ENCODE data around the gene GALNTL6.

The GALNTL6 gene

DNA sequence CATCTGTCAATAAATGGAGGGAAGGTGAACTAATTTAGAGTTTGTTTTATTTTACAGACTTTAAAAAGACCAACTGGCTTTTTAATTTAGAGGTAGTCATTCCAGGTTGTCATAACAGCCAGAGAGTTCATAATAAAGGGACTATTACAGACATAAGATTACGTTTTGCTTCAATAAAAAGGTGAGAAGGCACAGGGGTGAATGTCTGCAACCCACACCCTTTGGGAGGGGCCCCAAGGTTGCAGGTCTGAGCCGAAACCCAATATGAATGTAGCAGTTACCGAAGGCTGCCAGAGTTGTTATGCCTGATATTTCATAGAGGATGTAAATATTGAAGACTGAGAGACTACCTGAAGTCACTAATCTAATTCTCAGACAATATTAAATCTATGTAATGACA is 1025.7 kb downstream of the GALNTL6 start:
- Histone ChIP-seq H3K4me3 (ENCODE audit: low read length in 2 of 2) (no peak overlapping the region), H3K27me3 (ENCODE audit: control insufficient read depth in 1 of 2, insufficient read depth in 2 of 2, low read length in 2 of 2) (no peaks in the 10 kb centered on the region), H3K4me1 (ENCODE audit: control insufficient read depth, insufficient read depth, low read length) (no peaks in the 10 kb centered on the region), H3K9ac (ENCODE audit: low read length in 2 of 2) (no peak overlapping the region), H3K36me3 (ENCODE audit: control insufficient read depth in 2 of 2, insufficient read depth in 2 of 2, low read length in 2 of 2) (no peaks in the 10 kb centered on the region), H3K27ac (ENCODE audit: low read length) (no peak overlapping the region), H3K9me3 (ENCODE audit: control insufficient read depth in 2 of 2, low read length in 2 of 2) (no peaks in the 10 kb centered on the region)

DNA sequence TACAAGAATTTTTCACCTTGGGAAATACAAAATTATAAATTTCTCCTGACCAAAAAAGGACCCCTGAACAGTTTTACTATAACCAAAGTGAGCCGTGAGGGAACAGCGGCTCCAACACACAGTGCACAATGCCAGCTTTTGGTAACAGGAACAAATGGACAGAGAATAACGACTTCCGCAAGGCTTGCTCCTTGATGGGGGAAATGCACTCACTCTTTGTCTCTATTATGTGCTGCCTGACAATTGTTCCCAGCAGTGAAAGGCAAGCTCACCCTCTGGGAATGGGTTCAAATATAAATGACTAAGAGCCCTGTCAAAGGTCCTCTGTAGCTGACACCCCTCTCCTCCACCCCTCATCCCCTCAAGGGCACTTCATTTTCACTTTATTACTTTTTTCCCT is 1029.6 kb downstream of the GALNTL6 start:
- Histone ChIP-seq H3K27ac (ENCODE audit: low read length) (no peak overlapping the region), H3K4me1 (ENCODE audit: control insufficient read depth, insufficient read depth, low read length) (no peaks in the 10 kb centered on the region), H3K9me3 (ENCODE audit: control insufficient read depth in 2 of 2, low read length in 2 of 2) (no peaks in the 10 kb centered on the region), H3K27me3 (ENCODE audit: control insufficient read depth in 1 of 2, insufficient read depth in 2 of 2, low read length in 2 of 2) (no peaks in the 10 kb centered on the region), H3K4me3 (ENCODE audit: low read length in 2 of 2) (no peak overlapping the region), H3K9ac (ENCODE audit: low read length in 2 of 2) (no peak overlapping the region), H3K36me3 (ENCODE audit: control insufficient read depth in 2 of 2, insufficient read depth in 2 of 2, low read length in 2 of 2) (no peaks in the 10 kb centered on the region)

DNA sequence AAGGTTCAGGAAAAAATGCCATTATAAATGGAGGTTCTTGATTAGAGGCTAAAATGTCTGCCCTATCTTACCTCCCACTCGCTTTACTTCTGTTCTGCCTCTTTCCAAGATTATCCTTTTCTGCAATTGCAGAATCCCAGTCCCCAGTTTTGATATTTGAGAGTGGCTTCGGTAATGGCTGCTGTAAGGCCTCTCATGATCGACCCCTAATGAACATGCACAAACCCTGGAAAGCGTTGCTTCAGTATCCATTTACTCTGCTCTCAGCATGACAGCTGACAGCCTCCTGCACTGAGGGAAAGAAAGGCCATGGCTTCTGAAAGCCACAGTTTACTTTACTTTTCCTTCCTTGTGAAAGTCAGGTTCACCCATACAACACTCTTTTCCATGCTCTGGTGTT is 1030.0 kb downstream of the GALNTL6 start:
- H3K9ac ChIP-seq (ENCODE audit: low read length in 2 of 2): no peak overlapping the region
- no peaks in the 10 kb centered on the region for H3K36me3 ChIP-seq (ENCODE audit: control insufficient read depth in 2 of 2, insufficient read depth in 2 of 2, low read length in 2 of 2)
- H3K27me3 ChIP-seq (ENCODE audit: control insufficient read depth in 1 of 2, insufficient read depth in 2 of 2, low read length in 2 of 2): no peaks in the 10 kb centered on the region
- no peak overlapping the region for H3K27ac ChIP-seq (ENCODE audit: low read length)
- no peaks in the 10 kb centered on the region for H3K9me3 ChIP-seq (ENCODE audit: control insufficient read depth in 2 of 2, low read length in 2 of 2)
- no peak overlapping the region for H3K4me3 ChIP-seq (ENCODE audit: low read length in 2 of 2)
- no peaks in the 10 kb centered on the region for H3K4me1 ChIP-seq (ENCODE audit: control insufficient read depth, insufficient read depth, low read length)

DNA sequence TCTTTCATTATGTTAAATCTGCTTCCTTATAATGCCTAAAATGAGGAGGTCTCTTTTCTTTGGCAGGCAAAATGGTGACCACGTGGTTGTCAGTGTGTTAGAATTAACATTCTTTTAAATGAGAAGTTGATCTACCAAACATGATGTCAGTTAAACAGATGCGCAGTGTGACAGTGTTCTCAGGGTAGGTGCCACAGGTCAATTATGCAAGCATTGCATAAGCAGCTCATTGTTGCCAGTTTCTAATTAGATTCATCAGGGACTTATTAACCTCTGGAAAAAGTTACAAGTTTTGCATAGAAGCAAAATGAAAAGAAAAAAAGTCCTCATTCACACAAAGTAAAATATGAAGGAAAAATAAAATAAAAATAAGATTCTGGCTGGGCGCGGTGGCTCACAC is 1031.4 kb downstream of the GALNTL6 start:
- H3K4me1 ChIP-seq (ENCODE audit: control insufficient read depth, insufficient read depth, low read length): no peaks in the 10 kb centered on the region
- H3K27me3 ChIP-seq (ENCODE audit: control insufficient read depth in 1 of 2, insufficient read depth in 2 of 2, low read length in 2 of 2): no peaks in the 10 kb centered on the region
- no peak overlapping the region for H3K27ac ChIP-seq (ENCODE audit: low read length)
- no peak overlapping the region for H3K9ac ChIP-seq (ENCODE audit: low read length in 2 of 2)
- no peaks in the 10 kb centered on the region for H3K9me3 ChIP-seq (ENCODE audit: control insufficient read depth in 2 of 2, low read length in 2 of 2)
- no peak overlapping the region for H3K4me3 ChIP-seq (ENCODE audit: low read length in 2 of 2)
- no peaks in the 10 kb centered on the region for H3K36me3 ChIP-seq (ENCODE audit: control insufficient read depth in 2 of 2, insufficient read depth in 2 of 2, low read length in 2 of 2)

DNA sequence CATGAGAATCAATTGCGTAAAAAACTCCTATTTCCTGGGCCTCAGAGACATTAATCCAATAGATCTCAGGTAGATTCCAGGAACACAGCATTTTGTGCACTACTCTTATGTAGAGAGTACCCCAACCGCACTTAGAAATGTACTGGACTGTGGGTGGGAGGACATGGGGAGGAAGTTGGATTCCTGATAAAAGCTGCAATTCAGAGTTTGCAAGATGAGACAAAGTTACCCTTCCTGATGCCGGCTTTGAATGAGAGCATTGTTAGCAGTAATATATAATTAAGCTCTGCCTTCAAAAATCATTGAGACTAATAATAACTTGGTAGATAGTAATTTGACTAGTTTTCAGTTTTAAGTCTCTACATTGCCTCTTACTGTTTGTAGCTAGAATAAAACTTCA is 1032.1 kb downstream of the GALNTL6 start:
- H3K27me3 ChIP-seq (ENCODE audit: control insufficient read depth in 1 of 2, insufficient read depth in 2 of 2, low read length in 2 of 2): no peaks in the 10 kb centered on the region
- H3K36me3 ChIP-seq (ENCODE audit: control insufficient read depth in 2 of 2, insufficient read depth in 2 of 2, low read length in 2 of 2): no peaks in the 10 kb centered on the region
- H3K9me3 ChIP-seq (ENCODE audit: control insufficient read depth in 2 of 2, low read length in 2 of 2): no peaks in the 10 kb centered on the region
- H3K4me1 ChIP-seq (ENCODE audit: control insufficient read depth, insufficient read depth, low read length): no peaks in the 10 kb centered on the region
- no peak overlapping the region for H3K4me3 ChIP-seq (ENCODE audit: low read length in 2 of 2)
- no peak overlapping the region for H3K27ac ChIP-seq (ENCODE audit: low read length)
- no peak overlapping the region for H3K9ac ChIP-seq (ENCODE audit: low read length in 2 of 2)

DNA sequence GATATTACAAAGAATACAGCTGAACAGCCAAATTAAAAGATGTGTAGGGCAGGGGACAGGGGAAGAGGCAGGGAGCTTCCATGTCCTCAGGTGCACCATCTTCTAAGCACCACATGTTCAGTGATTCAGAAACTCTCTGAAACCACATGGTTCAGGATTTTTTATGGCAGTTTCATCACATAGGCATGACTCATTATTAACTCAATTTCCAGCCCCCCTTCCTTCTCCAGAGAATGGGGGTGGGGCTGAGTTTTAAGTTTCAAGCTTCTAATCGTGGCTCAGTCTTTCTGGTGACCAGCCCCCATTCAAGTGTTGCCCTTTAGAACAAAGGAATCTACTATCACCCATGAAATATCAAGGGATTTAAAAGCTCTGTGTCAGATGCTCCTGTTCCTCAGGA is 1037.6 kb downstream of the GALNTL6 start:
- no peaks in the 10 kb centered on the region for H3K27me3 ChIP-seq (ENCODE audit: control insufficient read depth in 1 of 2, insufficient read depth in 2 of 2, low read length in 2 of 2)
- H3K9ac ChIP-seq (ENCODE audit: low read length in 2 of 2): no peak overlapping the region
- H3K4me3 ChIP-seq (ENCODE audit: low read length in 2 of 2): no peak overlapping the region
- no peaks in the 10 kb centered on the region for H3K4me1 ChIP-seq (ENCODE audit: control insufficient read depth, insufficient read depth, low read length)
- no peaks in the 10 kb centered on the region for H3K9me3 ChIP-seq (ENCODE audit: control insufficient read depth in 2 of 2, low read length in 2 of 2)
- no peaks in the 10 kb centered on the region for H3K36me3 ChIP-seq (ENCODE audit: control insufficient read depth in 2 of 2, insufficient read depth in 2 of 2, low read length in 2 of 2)
- no peak overlapping the region for H3K27ac ChIP-seq (ENCODE audit: low read length)

DNA sequence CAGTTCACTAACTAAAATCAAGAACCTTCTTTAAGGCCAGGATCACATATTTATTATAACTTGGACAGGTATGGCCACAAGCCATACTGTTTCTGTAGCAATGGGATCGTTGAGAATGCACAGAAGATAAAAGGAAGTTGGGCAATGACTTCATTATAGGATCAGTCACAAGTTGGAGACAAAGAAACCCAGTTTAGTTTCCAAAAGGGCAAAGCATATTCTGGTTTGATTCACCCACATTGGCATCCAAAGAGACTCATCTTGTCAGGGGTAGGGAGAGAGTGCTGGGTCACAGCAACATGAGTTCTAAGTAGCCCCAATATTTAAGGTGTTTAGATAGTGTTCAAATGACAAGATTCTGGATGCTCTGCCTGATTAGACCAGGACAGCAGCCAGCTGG is 1038.3 kb downstream of the GALNTL6 start:
- no peak overlapping the region for H3K4me3 ChIP-seq (ENCODE audit: low read length in 2 of 2)
- H3K27me3 ChIP-seq (ENCODE audit: control insufficient read depth in 1 of 2, insufficient read depth in 2 of 2, low read length in 2 of 2): no peaks in the 10 kb centered on the region
- no peak overlapping the region for H3K9ac ChIP-seq (ENCODE audit: low read length in 2 of 2)
- no peaks in the 10 kb centered on the region for H3K4me1 ChIP-seq (ENCODE audit: control insufficient read depth, insufficient read depth, low read length)
- no peak overlapping the region for H3K27ac ChIP-seq (ENCODE audit: low read length)
- H3K9me3 ChIP-seq (ENCODE audit: control insufficient read depth in 2 of 2, low read length in 2 of 2): no peaks in the 10 kb centered on the region
- H3K36me3 ChIP-seq (ENCODE audit: control insufficient read depth in 2 of 2, insufficient read depth in 2 of 2, low read length in 2 of 2): no peaks in the 10 kb centered on the region

DNA sequence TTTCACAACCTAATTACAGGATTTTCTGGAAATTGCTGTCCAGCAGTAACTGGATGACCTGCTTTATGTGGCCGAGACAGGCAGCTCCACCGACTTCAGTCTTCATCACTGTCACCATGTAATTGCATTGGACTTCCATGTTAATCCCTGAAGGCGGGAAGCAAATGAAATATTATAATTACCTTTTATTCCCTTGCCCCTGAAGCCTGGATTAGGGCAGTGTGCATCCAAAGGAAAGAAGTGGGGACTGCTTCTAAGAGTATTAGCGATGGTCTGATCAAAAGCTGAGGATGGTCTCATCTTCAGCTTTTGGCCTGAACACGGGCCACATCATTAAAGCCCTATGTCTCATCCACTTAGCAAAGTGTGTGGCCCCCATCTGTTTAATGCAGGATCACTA is 1043.8 kb downstream of the GALNTL6 start:
- no peaks in the 10 kb centered on the region for H3K36me3 ChIP-seq (ENCODE audit: control insufficient read depth in 2 of 2, insufficient read depth in 2 of 2, low read length in 2 of 2)
- H3K27me3 ChIP-seq (ENCODE audit: control insufficient read depth in 1 of 2, insufficient read depth in 2 of 2, low read length in 2 of 2): no peaks in the 10 kb centered on the region
- no peak overlapping the region for H3K27ac ChIP-seq (ENCODE audit: low read length)
- no peak overlapping the region for H3K9ac ChIP-seq (ENCODE audit: low read length in 2 of 2)
- H3K9me3 ChIP-seq (ENCODE audit: control insufficient read depth in 2 of 2, low read length in 2 of 2): no peaks in the 10 kb centered on the region
- H3K4me1 ChIP-seq (ENCODE audit: control insufficient read depth, insufficient read depth, low read length): no peaks in the 10 kb centered on the region
- no peak overlapping the region for H3K4me3 ChIP-seq (ENCODE audit: low read length in 2 of 2)

DNA sequence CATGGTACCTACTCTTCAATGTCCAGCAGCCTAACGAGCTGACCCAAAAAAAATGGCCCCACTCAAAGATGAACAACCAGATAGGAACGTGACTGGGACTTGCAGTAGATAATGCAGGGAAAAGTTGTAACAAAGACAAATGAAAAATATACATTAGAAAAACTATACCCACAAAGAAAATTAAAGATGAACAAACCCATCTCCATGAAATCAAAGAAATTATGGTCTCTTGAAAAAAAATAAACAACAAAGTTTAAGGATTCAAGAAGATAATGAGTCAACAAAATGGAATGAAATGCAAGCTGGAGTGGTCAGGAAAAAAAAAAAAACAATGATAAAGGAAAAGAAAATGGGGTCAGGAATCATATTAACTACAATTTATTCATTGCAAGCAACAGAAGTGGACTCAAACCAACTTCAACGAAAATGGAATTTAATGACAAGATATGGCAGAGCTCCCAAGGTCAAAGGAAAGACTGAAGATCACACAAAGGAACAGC is 1045.6 kb downstream of the GALNTL6 start:
- H3K27me3 ChIP-seq (ENCODE audit: control insufficient read depth in 1 of 2, insufficient read depth in 2 of 2, low read length in 2 of 2): no peaks in the 10 kb centered on the region
- H3K9ac ChIP-seq (ENCODE audit: low read length in 2 of 2): no peak overlapping the region
- no peaks in the 10 kb centered on the region for H3K36me3 ChIP-seq (ENCODE audit: control insufficient read depth in 2 of 2, insufficient read depth in 2 of 2, low read length in 2 of 2)
- no peak overlapping the region for H3K4me3 ChIP-seq (ENCODE audit: low read length in 2 of 2)
- no peak overlapping the region for H3K27ac ChIP-seq (ENCODE audit: low read length)
- H3K4me1 ChIP-seq (ENCODE audit: control insufficient read depth, insufficient read depth, low read length): no peaks in the 10 kb centered on the region
- H3K9me3 ChIP-seq (ENCODE audit: control insufficient read depth in 2 of 2, low read length in 2 of 2): no peaks in the 10 kb centered on the region

DNA sequence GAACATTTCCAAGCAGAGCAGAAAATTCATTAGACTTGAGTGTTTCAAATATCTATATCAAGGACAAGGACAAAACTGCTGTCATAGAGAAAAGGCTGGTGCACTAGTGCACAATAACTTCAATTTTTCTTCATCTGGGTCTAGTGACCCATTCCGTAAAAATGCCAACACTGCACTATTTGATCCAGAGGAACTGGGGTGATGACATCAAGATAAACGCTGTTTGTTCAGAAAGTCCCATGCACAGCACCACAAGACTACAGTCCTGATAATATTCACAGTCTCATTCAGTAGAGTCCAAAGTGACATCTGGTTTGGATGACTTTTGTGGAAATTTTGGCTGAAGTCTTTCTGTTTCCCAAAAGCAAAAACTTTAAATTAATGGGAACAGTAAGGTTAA is 1051.9 kb downstream of the GALNTL6 start:
- no peaks in the 10 kb centered on the region for H3K9me3 ChIP-seq (ENCODE audit: control insufficient read depth in 2 of 2, low read length in 2 of 2)
- H3K27ac ChIP-seq (ENCODE audit: low read length): no peak overlapping the region
- H3K9ac ChIP-seq (ENCODE audit: low read length in 2 of 2): no peak overlapping the region
- H3K4me1 ChIP-seq (ENCODE audit: control insufficient read depth, insufficient read depth, low read length): no peaks in the 10 kb centered on the region
- no peaks in the 10 kb centered on the region for H3K27me3 ChIP-seq (ENCODE audit: control insufficient read depth in 1 of 2, insufficient read depth in 2 of 2, low read length in 2 of 2)
- H3K36me3 ChIP-seq (ENCODE audit: control insufficient read depth in 2 of 2, insufficient read depth in 2 of 2, low read length in 2 of 2): no peaks in the 10 kb centered on the region
- no peak overlapping the region for H3K4me3 ChIP-seq (ENCODE audit: low read length in 2 of 2)

DNA sequence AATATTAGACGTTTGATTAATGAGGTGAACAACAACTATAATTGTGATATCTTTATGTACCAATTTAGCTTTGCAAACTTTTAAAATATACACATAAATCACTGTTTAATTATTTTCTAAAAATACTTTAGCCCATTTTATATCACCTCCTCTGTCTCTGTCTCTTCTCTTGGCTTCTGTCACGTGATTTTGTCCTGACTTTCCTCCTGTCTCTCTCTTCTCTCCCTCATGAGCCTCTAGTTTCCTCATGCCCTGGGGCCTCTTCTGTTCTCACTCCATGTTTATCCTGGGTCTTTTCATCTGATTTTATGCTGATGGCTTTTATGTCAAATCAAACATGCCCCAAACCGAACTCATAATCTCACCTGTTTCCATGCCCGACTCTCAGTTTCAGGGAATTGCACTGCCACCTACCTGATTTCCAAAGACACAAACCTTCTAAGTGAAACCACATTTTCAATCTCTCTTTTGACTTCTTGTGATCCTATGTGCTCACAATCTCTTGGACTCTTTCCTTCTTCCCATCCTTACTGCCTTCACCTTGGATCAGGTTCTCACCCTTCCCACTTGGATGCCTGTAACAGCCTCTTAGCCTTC is 1052.4 kb downstream of the GALNTL6 start:
- H3K4me1 ChIP-seq (ENCODE audit: control insufficient read depth, insufficient read depth, low read length): no peaks in the 10 kb centered on the region
- no peak overlapping the region for H3K27ac ChIP-seq (ENCODE audit: low read length)
- no peaks in the 10 kb centered on the region for H3K27me3 ChIP-seq (ENCODE audit: control insufficient read depth in 1 of 2, insufficient read depth in 2 of 2, low read length in 2 of 2)
- H3K36me3 ChIP-seq (ENCODE audit: control insufficient read depth in 2 of 2, insufficient read depth in 2 of 2, low read length in 2 of 2): no peaks in the 10 kb centered on the region
- no peaks in the 10 kb centered on the region for H3K9me3 ChIP-seq (ENCODE audit: control insufficient read depth in 2 of 2, low read length in 2 of 2)
- H3K9ac ChIP-seq (ENCODE audit: low read length in 2 of 2): no peak overlapping the region
- H3K4me3 ChIP-seq (ENCODE audit: low read length in 2 of 2): no peak overlapping the region
